Measurements from ENCODE around the gene QSOX1.

Gene QSOX1

GRCh38 chr1:180151508-180151907 lies 3.2 kb upstream of the QSOX1 start:
- no peaks in the 10 kb centered on the region for H3K27me3 ChIP-seq (replicated peaks; ENCODE audit: control insufficient read depth, insufficient read depth, low read length)
- peaks cover 31% of the 10 kb centered on the region for H3K4me1 ChIP-seq (ENCODE audit: control insufficient read depth, insufficient read depth, low read length)
- H3K36me3 ChIP-seq (ENCODE audit: control insufficient read depth, insufficient read depth, low read length, severe bottlenecking), result no peaks in the 10 kb centered on the region
- H3K9me3 ChIP-seq (ENCODE audit: control insufficient read depth, low read length), result no peaks in the 10 kb centered on the region
- H3K9ac ChIP-seq (ENCODE audit: low read length), result no peak overlapping the region
- DNase-seq (ENCODE audit: low read depth), result peak; percentile 81
- H3K4me3 ChIP-seq (ENCODE audit: low read length), result no peak overlapping the region

- Histone ChIP-seq H3K9me3 (ENCODE audit: control insufficient read depth, low read length) (no peaks in the 10 kb centered on the region), H3K4me1 (ENCODE audit: control insufficient read depth, insufficient read depth, low read length) (peaks cover 42% of the 10 kb centered on the region), H3K9ac (ENCODE audit: low read length) (no peak overlapping the region), H3K4me3 (ENCODE audit: low read length) (no peak overlapping the region), H3K27me3 (replicated peaks; ENCODE audit: control insufficient read depth, insufficient read depth, low read length) (no peaks in the 10 kb centered on the region), H3K36me3 (ENCODE audit: control insufficient read depth, insufficient read depth, low read length, severe bottlenecking) (no peaks in the 10 kb centered on the region)
- DNase-seq (ENCODE audit: low read depth), result no peak
These were observed 2.1 kb upstream of the QSOX1 start for GRCh38 chr1:180152588-180152987.

GRCh38 chr1:180153032-180153431 lies 1.6 kb upstream of the QSOX1 start:
- no peaks in the 10 kb centered on the region for H3K9me3 ChIP-seq (ENCODE audit: control insufficient read depth, low read length)
- no peak overlapping the region for H3K4me3 ChIP-seq (ENCODE audit: low read length)
- DNase-seq (ENCODE audit: low read depth), result no peak
- H3K9ac ChIP-seq (ENCODE audit: low read length), result no peak overlapping the region
- no peaks in the 10 kb centered on the region for H3K36me3 ChIP-seq (ENCODE audit: control insufficient read depth, insufficient read depth, low read length, severe bottlenecking)
- H3K27me3 ChIP-seq (replicated peaks; ENCODE audit: control insufficient read depth, insufficient read depth, low read length), result no peaks in the 10 kb centered on the region
- H3K4me1 ChIP-seq (ENCODE audit: control insufficient read depth, insufficient read depth, low read length), result peaks cover 46% of the 10 kb centered on the region

GRCh38 chr1:180154003-180154324 lies 705 bp upstream of the QSOX1 start:
- H3K4me3 ChIP-seq (ENCODE audit: low read length), result peak overlapping the region; percentile 97
- H3K36me3 ChIP-seq (ENCODE audit: control insufficient read depth, insufficient read depth, low read length, severe bottlenecking), result no peaks in the 10 kb centered on the region
- no peak for DNase-seq (ENCODE audit: low read depth)
- H3K27me3 ChIP-seq (replicated peaks; ENCODE audit: control insufficient read depth, insufficient read depth, low read length), result no peaks in the 10 kb centered on the region
- H3K4me1 ChIP-seq (ENCODE audit: control insufficient read depth, insufficient read depth, low read length), result peaks cover 46% of the 10 kb centered on the region
- H3K9me3 ChIP-seq (ENCODE audit: control insufficient read depth, low read length), result no peaks in the 10 kb centered on the region
- peak overlapping the region; percentile 96 for H3K9ac ChIP-seq (ENCODE audit: low read length)

GRCh38 chr1:180155182-180155682 lies 563 bp downstream of the QSOX1 start:
- Histone ChIP-seq H3K4me1 (ENCODE audit: control insufficient read depth, insufficient read depth, low read length) (peaks cover 46% of the 10 kb centered on the region), H3K9me3 (ENCODE audit: control insufficient read depth, low read length) (no peaks in the 10 kb centered on the region), H3K9ac (ENCODE audit: low read length) (peak overlapping the region; percentile 81), H3K27me3 (replicated peaks; ENCODE audit: control insufficient read depth, insufficient read depth, low read length) (no peaks in the 10 kb centered on the region), H3K36me3 (ENCODE audit: control insufficient read depth, insufficient read depth, low read length, severe bottlenecking) (no peaks in the 10 kb centered on the region), H3K4me3 (ENCODE audit: low read length) (peak overlapping the region; percentile 88)
- DNase-seq (ENCODE audit: low read depth), result peak; percentile 56

- DNase-seq (ENCODE audit: low read depth), result no peak
- peak overlapping the region; percentile 88 for H3K4me3 ChIP-seq (ENCODE audit: low read length)
- H3K9me3 ChIP-seq (ENCODE audit: control insufficient read depth, low read length), result no peaks in the 10 kb centered on the region
- no peak overlapping the region for H3K9ac ChIP-seq (ENCODE audit: low read length)
- H3K4me1 ChIP-seq (ENCODE audit: control insufficient read depth, insufficient read depth, low read length), result peaks cover 45% of the 10 kb centered on the region
- no peaks in the 10 kb centered on the region for H3K27me3 ChIP-seq (replicated peaks; ENCODE audit: control insufficient read depth, insufficient read depth, low read length)
- H3K36me3 ChIP-seq (ENCODE audit: control insufficient read depth, insufficient read depth, low read length, severe bottlenecking), result no peaks in the 10 kb centered on the region
These were observed 1.5 kb downstream of the QSOX1 start for GRCh38 chr1:180156201-180156600.

- no peak overlapping the region for H3K9ac ChIP-seq (ENCODE audit: low read length)
- peak overlapping the region; percentile 88 for H3K4me3 ChIP-seq (ENCODE audit: low read length)
- H3K27me3 ChIP-seq (replicated peaks; ENCODE audit: control insufficient read depth, insufficient read depth, low read length), result no peaks in the 10 kb centered on the region
- DNase-seq (ENCODE audit: low read depth), result peak; percentile 67
- no peaks in the 10 kb centered on the region for H3K36me3 ChIP-seq (ENCODE audit: control insufficient read depth, insufficient read depth, low read length, severe bottlenecking)
- H3K9me3 ChIP-seq (ENCODE audit: control insufficient read depth, low read length), result no peaks in the 10 kb centered on the region
- H3K4me1 ChIP-seq (ENCODE audit: control insufficient read depth, insufficient read depth, low read length), result peaks cover 40% of the 10 kb centered on the region
These were observed 2.0 kb downstream of the QSOX1 start for GRCh38 chr1:180156631-180157091.

GRCh38 chr1:180157108-180157507 lies 2.4 kb downstream of the QSOX1 start:
- peaks cover 36% of the 10 kb centered on the region for H3K4me1 ChIP-seq (ENCODE audit: control insufficient read depth, insufficient read depth, low read length)
- H3K36me3 ChIP-seq (ENCODE audit: control insufficient read depth, insufficient read depth, low read length, severe bottlenecking), result no peaks in the 10 kb centered on the region
- peak; percentile 53 for DNase-seq (ENCODE audit: low read depth)
- no peaks in the 10 kb centered on the region for H3K9me3 ChIP-seq (ENCODE audit: control insufficient read depth, low read length)
- peak overlapping the region; percentile 2 for H3K9ac ChIP-seq (ENCODE audit: low read length)
- H3K27me3 ChIP-seq (replicated peaks; ENCODE audit: control insufficient read depth, insufficient read depth, low read length), result no peaks in the 10 kb centered on the region
- peak overlapping the region; percentile 88 for H3K4me3 ChIP-seq (ENCODE audit: low read length)

- peak overlapping the region; percentile 88 for H3K4me3 ChIP-seq (ENCODE audit: low read length)
- peaks cover 35% of the 10 kb centered on the region for H3K4me1 ChIP-seq (ENCODE audit: control insufficient read depth, insufficient read depth, low read length)
- H3K27me3 ChIP-seq (replicated peaks; ENCODE audit: control insufficient read depth, insufficient read depth, low read length), result no peaks in the 10 kb centered on the region
- no peaks in the 10 kb centered on the region for H3K36me3 ChIP-seq (ENCODE audit: control insufficient read depth, insufficient read depth, low read length, severe bottlenecking)
- H3K9me3 ChIP-seq (ENCODE audit: control insufficient read depth, low read length), result no peaks in the 10 kb centered on the region
- H3K9ac ChIP-seq (ENCODE audit: low read length), result peak overlapping the region; percentile 2
- DNase-seq (ENCODE audit: low read depth), result no peak
These were observed 2.9 kb downstream of the QSOX1 start for GRCh38 chr1:180157576-180158057.

- Histone ChIP-seq H3K9me3 (ENCODE audit: control insufficient read depth, low read length) (no peaks in the 10 kb centered on the region), H3K4me3 (ENCODE audit: low read length) (no peak overlapping the region), H3K36me3 (ENCODE audit: control insufficient read depth, insufficient read depth, low read length, severe bottlenecking) (no peaks in the 10 kb centered on the region), H3K4me1 (ENCODE audit: control insufficient read depth, insufficient read depth, low read length) (peaks cover 35% of the 10 kb centered on the region), H3K9ac (ENCODE audit: low read length) (no peak overlapping the region), H3K27me3 (replicated peaks; ENCODE audit: control insufficient read depth, insufficient read depth, low read length) (no peaks in the 10 kb centered on the region)
- DNase-seq (ENCODE audit: low read depth), result no peak
These were observed 3.8 kb downstream of the QSOX1 start for GRCh38 chr1:180158149-180159147.

- no peak overlapping the region for H3K4me3 ChIP-seq (ENCODE audit: low read length)
- no peaks in the 10 kb centered on the region for H3K27me3 ChIP-seq (replicated peaks; ENCODE audit: control insufficient read depth, insufficient read depth, low read length)
- no peak for DNase-seq (ENCODE audit: low read depth)
- no peak overlapping the region for H3K9ac ChIP-seq (ENCODE audit: low read length)
- H3K4me1 ChIP-seq (ENCODE audit: control insufficient read depth, insufficient read depth, low read length), result peaks cover 27% of the 10 kb centered on the region
- H3K36me3 ChIP-seq (ENCODE audit: control insufficient read depth, insufficient read depth, low read length, severe bottlenecking), result no peaks in the 10 kb centered on the region
- no peaks in the 10 kb centered on the region for H3K9me3 ChIP-seq (ENCODE audit: control insufficient read depth, low read length)
These were observed 5.7 kb downstream of the QSOX1 start for GRCh38 chr1:180160357-180160756.
